B cell (primary cell): ENCODE results near the gene CHST10. TPM values are rescaled to one million over a fixed set of nuclear protein-coding genes. Genes with fewer than 3 reads are reported as not detected.

Experiments
- ATAC-seq: fragments of 200-7000 bp; cut with Tn5 transposase; one replicate; pipeline ENCODE4 v1.10.0; 2021; ENCODE audit warnings: low read depth, mild to moderate bottlenecking, moderate number of reproducible peaks, moderate library complexity
- CTCF ChIA-PET: fragments of 350-600 bp; sonication (Branson Sonifier 250); formaldehyde crosslinking; loops from one replicate; lab custom pipeline; 2021; ENCODE audit warnings: antibody characterized with exemption, inconsistent platforms; lab: Charles Lee
- POLR2A ChIA-PET: fragments of 350-600 bp; sonication (Branson Sonifier 250); formaldehyde crosslinking; loops from one replicate; lab custom pipeline; 2021; ENCODE audit warnings: antibody characterized with exemption; lab: Charles Lee
- DNase-seq: peaks from one replicate; pipeline ENCODE4 v3.0.0; 2013
- H2AFZ ChIP-seq: 2 replicates; pipeline ENCODE4 v1.6.1; 2012; ENCODE audit warnings: mild to moderate bottlenecking, low read depth, low read length; ENCODE audit not compliant: insufficient read depth, poor library complexity, severe bottlenecking
- H3K27ac ChIP-seq, 2 donors: 1 replicate in 1 of 2; 2 replicates in 1 of 2; pipeline ENCODE4 v1.5.1; 2012 to 2013; ENCODE audit warnings: low read length in 2 of 2, mild to moderate bottlenecking in 2 of 2, moderate library complexity in 1 of 2
- H3K27me3 ChIP-seq, 4 experiments: fragments of 200-600 bp in 1 of 4; sonication (generic) in 1 of 4; replicated peaks in 1 of 4; 1 replicate in 2 of 4; 2 replicates in 2 of 4; pipeline versions ENCODE4 v1.6.1 to v1.7.0; 2013 to 2016; ENCODE audit warnings: low read length in 3 of 4, mild to moderate bottlenecking in 2 of 4, mixed read lengths in 1 of 4, moderate library complexity in 1 of 4; ENCODE audit not compliant: insufficient read depth in 4 of 4, control insufficient read depth in 3 of 4; ENCODE audit errors: control extremely low read depth in 1 of 4
- H3K36me3 ChIP-seq, 2 experiments: replicated peaks in 1 of 2; 1 replicate in 1 of 2; 2 replicates in 1 of 2; pipeline versions ENCODE4 v1.6.1 to v1.7.1; 2013; ENCODE audit warnings: low read length in 1 of 2; ENCODE audit not compliant: insufficient read depth in 2 of 2, control insufficient read depth in 1 of 2; ENCODE audit errors: control extremely low read depth in 1 of 2, extremely low read depth in 1 of 2
- H3K4me1 ChIP-seq, 2 donors: fragments of 200-600 bp in 1 of 2; sonication (generic) in 1 of 2; 1 replicate in 1 of 2; 2 replicates in 1 of 2; pipeline versions ENCODE4 v1.5.1 to v1.6.1; 2013 to 2017; ENCODE audit warnings: low read length in 2 of 2; ENCODE audit not compliant: control insufficient read depth in 2 of 2, insufficient read depth in 2 of 2
- H3K4me2 ChIP-seq: replicated peaks from 2 replicates; pipeline ENCODE3; 2012; ENCODE audit warnings: mild to moderate bottlenecking, low read depth, low read length; ENCODE audit not compliant: poor library complexity, severe bottlenecking
- H3K4me3 ChIP-seq, 5 experiments: fragments of 200-600 bp in 1 of 5; sonication (generic) in 1 of 5; 1 replicate in 3 of 5; 2 replicates in 2 of 5; pipeline versions ENCODE4 v1.5.1 to v1.7.0; 2011 to 2016; ENCODE audit warnings: low read length in 4 of 5, mild to moderate bottlenecking in 4 of 5, low read depth in 2 of 5, control low read depth in 1 of 5, moderate library complexity in 1 of 5; ENCODE audit not compliant: insufficient read depth in 1 of 5; ENCODE audit errors: control extremely low read depth in 1 of 5, extremely low read depth in 1 of 5
- H3K79me2 ChIP-seq: fragments of 200-600 bp; sonication (generic); one replicate; pipeline ENCODE4 v1.6.0; 2016; ENCODE audit warnings: low read length; ENCODE audit not compliant: control insufficient read depth, insufficient read depth
- H3K9ac ChIP-seq: fragments of 200-600 bp; sonication (generic); 2 replicates; pipeline ENCODE4 v1.6.1; 2017; ENCODE audit warnings: mild to moderate bottlenecking, low read length, moderate library complexity
- H3K9me3 ChIP-seq, 3 donors: one replicate each; pipeline versions ENCODE4 v1.6.1 to v1.7.1; 2013; ENCODE audit warnings: low read length in 2 of 3; ENCODE audit not compliant: control insufficient read depth in 2 of 3, insufficient read depth in 1 of 3; ENCODE audit errors: control extremely low read depth in 1 of 3
- H4K20me1 ChIP-seq: 2 replicates; pipeline ENCODE4 v1.6.0; 2012; ENCODE audit warnings: mild to moderate bottlenecking, low read length; ENCODE audit not compliant: insufficient read depth, control insufficient read depth, poor library complexity, severe bottlenecking
- H3K27ac Mint-ChIP-seq: one replicate; pipeline ENCODE4 v1.8.0; 2021; ENCODE audit warnings: mixed read lengths
- H3K27me3 Mint-ChIP-seq: one replicate; pipeline ENCODE4 v1.8.0; 2021; ENCODE audit warnings: mixed read lengths
- H3K4me1 Mint-ChIP-seq: one replicate; pipeline ENCODE4 v1.8.0; 2021; ENCODE audit warnings: mixed read lengths
- H3K4me3 Mint-ChIP-seq: one replicate; pipeline ENCODE4 v1.8.0; 2021; ENCODE audit warnings: mixed read lengths
- H3K9me3 Mint-ChIP-seq: one replicate; pipeline ENCODE4 v1.8.0; 2022; ENCODE audit warnings: mixed read lengths; ENCODE audit not compliant: insufficient read depth
- CTCF ChIP-seq: fragments of 200-600 bp; IDR thresholded peaks from one replicate; pipeline ENCODE4 v1.8.0; 2022; ENCODE audit warnings: antibody characterized with exemption, mild to moderate bottlenecking
- EZH2 ChIP-seq: IDR thresholded peaks from 2 replicates; pipeline ENCODE4 v1.6.1; 2012; ENCODE audit warnings: borderline replicate concordance, low read depth, mild to moderate bottlenecking, moderate library complexity, low read length; ENCODE audit not compliant: insufficient read depth, poor library complexity, severe bottlenecking
- WGBS: methylation state at CpG from one replicate; pipeline ENCODE4 v1.1.5; 2013; ENCODE audit warnings: missing lambda C conversion rate; ENCODE audit not compliant: insufficient coverage; 5-methylcytosine and 5-hydroxymethylcytosine counted together
- intact Hi-C: fragments of 100-400 bp; cut with micrococcal nuclease; formaldehyde crosslinking; loops from one replicate; pipeline ENCODE4 v1.10.0; 2022
- polyA plus RNA-seq: library from polyadenylated mRNA; depleted of rRNA; stranded (reverse); fragments of >200 nt; gene quantifications from 2 replicates; pipeline ENCODE4 v1.2.3, GENCODE V29; 2012
- total RNA-seq, 2 donors: library from RNA; stranded (reverse); fragments of 120-200 nt in 1 of 2; gene quantifications; 1 replicate in 1 of 2; 2 replicates in 1 of 2; pipeline versions ENCODE4 v1.2.3 to v1.2.4, GENCODE V29; 2013 to 2022

Gene CHST10
- total and polyA plus RNA-seq, 2 donors (not counting 1 experiment from before 2014, with no cell fraction given): 5.2 to 9.9 TPM

GRCh38 chr2:100359576-100359975 lies 57.9 kb downstream of the CHST10 start:
- no peaks in the 10 kb centered on the region for H3K4me1 ChIP-seq
- H3K4me2 ChIP-seq: no peak overlapping the region
- peaks cover 0 to 7% (median 2%) of the 10 kb centered on the region in 4 experiments for H3K27me3 ChIP-seq
- no peak overlapping the region for H2AFZ ChIP-seq
- ATAC-seq (no peak), DNase-seq (no peak)
- H3K9me3 ChIP-seq: peaks cover 0 to 27% (median 10%) of the 10 kb centered on the region in 3 donors
- no peak overlapping the region for H3K27ac ChIP-seq
- H3K27me3 Mint-ChIP-seq: peaks cover 28% of the 10 kb centered on the region
- no peaks in the 10 kb centered on the region for H4K20me1 ChIP-seq
- H3K79me2 ChIP-seq: no peaks in the 10 kb centered on the region
- intact Hi-C loops: no loop called here
- H3K27ac Mint-ChIP-seq: no peak overlapping the region
- H3K4me3 Mint-ChIP-seq: no peak overlapping the region
- no peaks in the 10 kb centered on the region for H3K36me3 ChIP-seq
- no peak for TF ChIP-seq CTCF
- TF ChIP-seq EZH2: no peak
- POLR2A ChIA-PET: no interaction called here
- no peak overlapping the region for H3K9ac ChIP-seq
- H3K4me3 ChIP-seq: no peak overlapping the region
- CTCF ChIA-PET: no interaction called here
- no peaks in the 10 kb centered on the region for H3K4me1 Mint-ChIP-seq
- H3K9me3 Mint-ChIP-seq: peaks cover 10% of the 10 kb centered on the region

- intact Hi-C loops: no loop called here
- H3K9me3 ChIP-seq: peaks cover 0 to 27% (median 10%) of the 10 kb centered on the region in 3 donors
- H3K27me3 ChIP-seq: peaks cover 0 to 7% (median 3%) of the 10 kb centered on the region in 4 experiments
- TF ChIP-seq EZH2 (no peak), CTCF (no peak)
- H3K36me3 ChIP-seq: no peaks in the 10 kb centered on the region
- CTCF ChIA-PET: no interaction called here
- no peak for DNase-seq
- H3K27ac ChIP-seq: no peak overlapping the region
- no peaks in the 10 kb centered on the region for H3K79me2 ChIP-seq
- peaks cover 10% of the 10 kb centered on the region for H3K9me3 Mint-ChIP-seq
- ATAC-seq: no peak
- no peaks in the 10 kb centered on the region for H3K4me1 Mint-ChIP-seq
- POLR2A ChIA-PET: no interaction called here
- H3K27me3 Mint-ChIP-seq: peaks cover 31% of the 10 kb centered on the region
- no peaks in the 10 kb centered on the region for H3K4me1 ChIP-seq
- WGBS: 100% methylated on average over 2 of the region's 2 CpGs
- no peak overlapping the region for H3K9ac ChIP-seq
- H3K27ac Mint-ChIP-seq: no peak overlapping the region
- H3K4me2 ChIP-seq: no peak overlapping the region
- no peaks in the 10 kb centered on the region for H4K20me1 ChIP-seq
- no peak overlapping the region for H3K4me3 ChIP-seq
- no peak overlapping the region for H3K4me3 Mint-ChIP-seq
- H2AFZ ChIP-seq: no peak overlapping the region
Observed at GRCh38 chr2:100358554-100358953, 58.9 kb downstream of the CHST10 start.
